Measurements from ENCODE around the gene P2RY11.

Gene P2RY11

DNA sequence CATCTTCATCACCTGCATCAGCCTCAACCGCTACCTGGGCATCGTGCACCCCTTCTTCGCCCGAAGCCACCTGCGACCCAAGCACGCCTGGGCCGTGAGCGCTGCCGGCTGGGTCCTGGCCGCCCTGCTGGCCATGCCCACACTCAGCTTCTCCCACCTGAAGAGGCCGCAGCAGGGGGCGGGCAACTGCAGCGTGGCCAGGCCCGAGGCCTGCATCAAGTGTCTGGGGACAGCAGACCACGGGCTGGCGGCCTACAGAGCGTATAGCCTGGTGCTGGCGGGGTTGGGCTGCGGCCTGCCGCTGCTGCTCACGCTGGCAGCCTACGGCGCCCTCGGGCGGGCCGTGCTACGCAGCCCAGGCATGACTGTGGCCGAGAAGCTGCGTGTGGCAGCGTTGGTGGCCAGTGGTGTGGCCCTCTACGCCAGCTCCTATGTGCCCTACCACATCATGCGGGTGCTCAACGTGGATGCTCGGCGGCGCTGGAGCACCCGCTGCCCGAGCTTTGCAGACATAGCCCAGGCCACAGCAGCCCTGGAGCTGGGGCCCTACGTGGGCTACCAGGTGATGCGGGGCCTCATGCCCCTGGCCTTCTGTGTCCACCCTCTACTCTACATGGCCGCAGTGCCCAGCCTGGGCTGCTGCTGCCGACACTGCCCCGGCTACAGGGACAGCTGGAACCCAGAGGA lies 2.6 kb downstream of the P2RY11 start:
- no peak for DNase-seq (ENCODE audit: low read depth in 2 of 2)

DNA sequence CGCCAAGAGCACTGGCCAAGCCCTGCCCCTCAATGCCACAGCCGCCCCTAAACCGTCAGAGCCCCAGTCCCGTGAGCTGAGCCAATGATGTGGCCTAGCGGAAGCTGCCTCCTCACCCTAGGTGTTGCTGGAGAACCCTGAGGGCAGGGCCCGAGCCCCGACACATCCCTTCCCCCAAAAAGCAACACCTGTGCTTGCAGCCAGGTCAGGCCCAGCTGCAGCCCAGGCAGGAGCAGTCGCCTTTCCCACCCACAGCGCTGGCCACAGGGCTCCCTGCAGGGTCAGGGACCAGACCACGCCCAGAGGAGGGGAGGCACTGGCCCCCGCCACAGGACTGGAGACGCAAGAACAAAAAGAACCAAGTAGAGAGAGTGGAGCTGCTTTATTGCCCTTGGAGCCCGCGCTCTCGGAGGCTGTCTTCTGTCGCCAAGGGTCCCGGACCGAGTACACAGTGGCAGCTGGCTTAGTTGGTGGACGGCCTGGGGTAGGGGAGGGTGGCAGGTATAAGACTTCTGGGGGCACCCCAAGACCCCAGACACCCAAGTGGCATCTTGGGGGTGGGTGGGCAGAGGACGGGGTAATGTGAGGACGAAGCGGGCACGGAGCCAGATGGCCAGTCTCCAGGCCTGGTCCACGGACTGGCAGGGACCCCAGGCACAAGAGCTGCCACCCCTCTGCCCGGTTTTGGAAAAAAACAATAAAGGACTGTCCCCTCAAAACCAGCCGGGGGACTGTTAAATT lies 3.3 kb downstream of the P2RY11 start:
- no peak for DNase-seq (ENCODE audit: low read depth in 2 of 2)

DNA sequence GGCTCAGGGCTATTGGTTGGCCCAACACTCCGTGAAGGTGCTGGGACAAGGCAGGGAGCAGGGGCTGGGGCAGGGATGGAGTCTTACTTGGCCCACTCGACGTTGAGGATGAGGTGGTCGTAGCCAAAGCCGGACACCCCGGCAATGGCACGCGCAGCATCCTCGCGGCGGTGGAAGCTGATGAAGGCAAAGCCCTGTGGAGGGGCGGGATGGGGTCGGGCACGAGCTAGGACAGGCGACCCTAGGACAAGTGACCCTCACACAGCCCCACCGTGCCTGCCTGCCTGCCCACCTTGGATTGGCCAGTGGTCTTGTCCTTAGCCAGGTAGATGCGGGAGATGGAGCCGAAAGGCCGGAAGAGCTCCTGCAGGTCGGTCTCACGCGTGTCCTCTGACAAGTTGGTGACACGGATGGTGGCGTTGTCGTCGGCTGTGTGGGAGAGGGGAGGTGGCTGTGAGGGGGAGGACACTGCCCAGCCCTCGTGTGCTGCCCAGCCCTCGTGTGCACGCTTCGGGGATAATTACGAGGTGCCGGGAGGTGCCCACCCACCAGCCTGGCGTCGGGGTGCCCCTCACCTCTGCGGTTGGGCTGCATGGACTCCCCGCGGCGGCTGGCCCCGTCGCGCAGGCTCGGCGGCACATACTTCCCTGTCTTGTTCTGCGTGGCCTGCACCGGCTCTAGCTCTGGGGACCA lies 4.0 kb downstream of the P2RY11 start:
- DNase-seq (ENCODE audit: low read depth in 2 of 2): no peak

GRCh38 chr19:10116085-10116865 lies 4.8 kb downstream of the P2RY11 start:
- no peak for DNase-seq (ENCODE audit: low read depth in 2 of 2)

GRCh38 chr19:10116866-10117616 lies 5.5 kb downstream of the P2RY11 start:
- no peak for DNase-seq (ENCODE audit: low read depth in 2 of 2)

DNA sequence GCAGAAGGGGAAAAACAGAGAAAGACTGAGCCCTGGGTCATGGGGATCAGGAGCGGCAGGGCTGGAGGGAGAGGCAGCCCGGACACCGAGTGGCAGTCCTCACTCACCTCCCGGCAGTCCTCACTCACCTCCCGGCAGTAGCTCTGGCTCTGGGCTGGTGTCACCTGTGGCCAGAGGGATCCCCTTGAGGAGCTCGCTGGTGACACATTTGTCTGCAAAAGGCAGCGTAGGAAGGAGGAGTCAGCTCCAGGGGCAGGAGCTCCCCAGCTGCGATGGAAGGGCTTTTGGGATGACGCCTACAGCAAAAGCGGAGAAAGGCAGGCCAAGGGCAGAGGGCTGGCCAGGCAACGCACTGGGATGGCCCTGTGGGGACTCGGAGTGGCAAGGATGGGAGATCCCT lies 7.5 kb downstream of the P2RY11 start:
- no peak for DNase-seq (ENCODE audit: low read depth in 2 of 2)

DNA sequence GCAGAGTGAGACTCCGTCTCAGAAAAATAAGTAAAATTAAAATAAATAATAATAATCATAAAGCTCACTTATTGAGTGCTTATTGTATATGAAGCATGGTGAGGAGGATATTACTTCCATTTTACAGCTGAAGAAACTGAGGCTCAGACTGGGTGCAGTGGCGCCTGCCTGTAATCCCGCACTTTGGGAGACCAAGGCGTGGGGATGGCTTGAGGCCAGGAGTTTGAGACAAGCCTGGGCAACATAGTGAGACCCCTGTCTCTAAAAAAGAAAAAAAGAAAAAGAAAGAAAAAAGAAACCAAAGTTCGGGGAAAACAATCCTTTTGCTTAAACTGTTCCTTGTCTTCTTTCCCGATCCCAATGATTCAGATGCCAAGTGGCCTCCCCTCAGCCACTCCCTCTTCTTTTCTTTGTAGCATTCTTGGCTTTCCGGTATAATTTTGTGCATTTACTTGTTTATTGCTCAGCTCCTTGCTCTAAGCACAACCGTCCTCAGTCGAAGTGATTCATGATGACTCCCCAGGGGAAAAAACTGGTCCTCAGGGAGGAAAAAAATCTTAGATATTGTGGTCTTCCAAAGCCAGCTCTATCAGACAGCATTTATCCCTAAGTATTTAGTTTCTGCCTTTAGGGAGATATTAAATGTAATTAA lies 9.2 kb downstream of the P2RY11 start:
- DNase-seq (ENCODE audit: low read depth in 2 of 2): no peak

DNA sequence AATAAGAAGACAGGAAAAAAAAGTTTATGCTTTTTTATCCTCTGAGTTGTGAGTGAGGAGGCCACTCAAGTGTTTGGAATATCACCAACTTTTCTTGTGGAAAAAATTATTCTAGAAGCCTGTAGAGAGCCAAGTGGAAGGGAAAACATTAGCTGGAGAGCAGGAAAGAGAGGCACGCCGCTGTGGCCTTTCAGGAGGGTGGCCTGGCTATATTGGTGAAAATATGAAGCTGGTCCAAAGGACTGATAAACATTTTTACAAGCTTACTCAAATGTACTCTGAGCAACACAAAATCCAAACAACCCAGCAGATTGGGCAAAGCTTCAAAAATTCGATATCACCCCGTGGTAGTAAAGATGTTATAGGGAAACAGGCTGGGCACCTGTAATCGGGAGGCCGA lies 10.6 kb downstream of the P2RY11 start:
- DNase-seq (ENCODE audit: low read depth in 2 of 2): no peak

GRCh38 chr19:10124429-10124828 lies 12.9 kb downstream of the P2RY11 start:
- DNase-seq (ENCODE audit: low read depth in 2 of 2): no peak

GRCh38 chr19:10126213-10126639 lies 14.7 kb downstream of the P2RY11 start:
- DNase-seq (ENCODE audit: low read depth in 2 of 2): no peak

- no peak for DNase-seq (ENCODE audit: low read depth in 2 of 2)
Observed at GRCh38 chr19:10132905-10133304, 21.4 kb downstream of the P2RY11 start.

GRCh38 chr19:10133596-10133995 lies 22.1 kb downstream of the P2RY11 start:
- no peak for DNase-seq (ENCODE audit: low read depth in 2 of 2)

GRCh38 chr19:10134040-10134439 lies 22.5 kb downstream of the P2RY11 start:
- no peak for DNase-seq (ENCODE audit: low read depth in 2 of 2)

DNA sequence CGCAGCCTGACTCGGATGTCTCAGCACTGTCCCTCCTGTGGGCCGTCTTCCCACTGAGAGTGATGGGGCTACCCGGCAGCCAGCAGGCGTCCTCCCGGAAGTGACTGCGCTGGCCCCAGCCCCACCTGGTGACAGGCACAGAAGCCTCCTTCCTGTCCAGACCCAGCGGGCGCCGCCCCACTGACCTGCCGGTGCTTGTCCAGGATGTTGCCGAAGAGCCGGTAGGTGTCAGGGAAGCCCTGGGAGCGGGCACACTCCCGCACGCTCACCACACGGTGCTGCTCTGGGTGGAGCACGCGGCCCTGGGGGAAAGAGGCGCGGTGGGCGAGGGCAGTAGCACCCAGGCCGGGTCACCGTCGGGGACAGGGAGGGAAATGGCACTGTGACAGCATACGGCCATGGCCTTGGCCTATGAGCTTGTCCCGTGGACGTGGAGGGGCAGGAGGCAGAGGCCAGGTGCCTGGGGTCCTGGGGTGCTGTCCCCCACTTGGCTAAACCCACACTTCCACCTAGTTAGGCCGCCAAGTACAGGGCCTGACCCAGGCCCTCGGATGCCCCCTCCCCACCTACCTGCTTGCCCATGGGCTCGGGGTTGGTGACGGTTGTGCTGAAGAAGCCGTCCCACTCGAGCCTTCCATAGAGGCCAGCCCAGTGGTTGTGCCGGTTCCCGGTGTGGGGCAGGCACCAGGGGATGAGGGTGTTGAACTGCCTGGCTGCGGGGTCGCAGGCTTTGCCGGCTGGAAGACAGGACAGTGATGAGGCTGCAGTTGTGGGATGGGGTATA lies 24.2 kb downstream of the P2RY11 start:
- no peak for DNase-seq (ENCODE audit: low read depth in 2 of 2)

GRCh38 chr19:10136936-10137335 lies 25.4 kb downstream of the P2RY11 start:
- DNase-seq (ENCODE audit: low read depth in 2 of 2): no peak

DNA sequence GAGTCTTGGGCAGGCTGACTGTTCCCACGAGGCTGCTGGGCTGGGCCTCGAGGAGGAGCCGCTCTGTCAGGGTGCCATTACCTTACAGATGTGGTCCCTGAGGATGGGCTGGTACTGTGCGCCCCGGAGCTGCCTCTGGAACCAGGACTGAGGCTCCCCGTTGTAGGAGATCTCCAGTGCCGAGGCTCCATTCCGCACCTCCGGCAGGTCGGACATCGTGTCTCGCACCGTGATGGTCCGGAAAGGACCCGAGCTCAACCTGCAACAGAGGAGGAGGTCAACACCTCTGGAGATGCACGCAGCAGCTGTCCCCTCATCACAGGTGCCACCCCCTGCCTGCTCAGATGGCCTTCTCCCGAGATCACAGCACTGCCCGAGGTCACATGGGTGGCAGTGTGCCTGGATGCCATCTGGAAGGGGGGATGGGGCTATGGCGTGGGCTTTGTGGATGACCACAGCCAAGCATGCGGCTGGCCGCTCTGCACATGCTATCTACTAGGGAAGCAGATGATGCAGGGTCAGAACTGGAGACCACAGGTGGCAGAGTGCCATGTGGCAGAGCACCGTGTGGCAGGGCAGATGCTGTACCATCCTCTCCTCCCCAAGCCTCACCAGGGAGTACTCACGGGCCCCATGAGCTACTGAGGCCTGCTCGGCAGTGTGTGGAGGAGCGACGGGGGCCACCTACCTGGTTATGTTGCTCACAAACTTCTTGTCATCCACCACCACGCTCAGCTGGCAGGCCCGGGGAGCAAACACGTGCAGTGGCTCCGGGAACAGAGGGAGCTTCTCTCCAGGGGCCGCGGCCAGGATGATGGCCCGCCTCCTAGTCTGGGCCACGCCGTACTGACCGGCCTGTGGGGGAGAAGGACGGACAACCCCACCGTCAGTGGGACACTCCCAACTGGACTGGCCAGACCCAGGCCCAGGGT lies 26.5 kb downstream of the P2RY11 start:
- DNase-seq (ENCODE audit: low read depth in 2 of 2): no peak

- DNase-seq (ENCODE audit: low read depth in 2 of 2): no peak
Observed at GRCh38 chr19:10138879-10139795, 27.6 kb downstream of the P2RY11 start.

- DNase-seq (ENCODE audit: low read depth in 2 of 2): no peak
Observed at GRCh38 chr19:10139952-10140351, 28.5 kb downstream of the P2RY11 start.
